Spleen (tissue), 7 donors: Measurements from ENCODE around the gene HMCN1.

Experiments used
- POLR2A ChIP-seq, 3 donors: fragments of 450-650 bp; IDR thresholded peaks; one replicate each; pipeline ENCODE4 v1.5.1; 2017; ENCODE audit warnings: antibody characterized with exemption in 3 of 3, mild to moderate bottlenecking in 1 of 3
- POLR2AphosphoS5 ChIP-seq, 3 donors: sonication (generic); formaldehyde crosslinking; IDR thresholded peaks; one replicate each; pipeline ENCODE4 v1.5.1; 2017; ENCODE audit warnings: antibody characterized with exemption in 3 of 3
- TF ChIP-seq, protein P1 (sequence below), 11 experiments: fragments of 200-600 bp in 7 of 11; fragments of 450-650 bp in 4 of 11; sonication (generic) in 4 of 11; IDR thresholded peaks in 8 of 11; conservative IDR thresholded peaks in 3 of 11; 1 replicate in 7 of 11; 2 replicates in 4 of 11; pipeline versions ENCODE4 v1.4.0 to v1.8.0; 2016 to 2021; ENCODE audit warnings: antibody characterized with exemption in 11 of 11, inconsistent platforms in 4 of 11, mild to moderate bottlenecking in 1 of 11
- donor health status: DM: no; HTN: no; CAD: no; lungs with moderate emphysema.
- donor health status: DM: no; HTN: no; CAD: no.
- donor health status: DM: no; HTN: no; CAD: no.

- TF ChIP-seq POLR2A (IDR thresholded peaks at IDR 0.05) (no peak), POLR2AphosphoS5 (IDR thresholded peaks at IDR 0.05) (no peak)
- TF ChIP-seq, protein P1, sequence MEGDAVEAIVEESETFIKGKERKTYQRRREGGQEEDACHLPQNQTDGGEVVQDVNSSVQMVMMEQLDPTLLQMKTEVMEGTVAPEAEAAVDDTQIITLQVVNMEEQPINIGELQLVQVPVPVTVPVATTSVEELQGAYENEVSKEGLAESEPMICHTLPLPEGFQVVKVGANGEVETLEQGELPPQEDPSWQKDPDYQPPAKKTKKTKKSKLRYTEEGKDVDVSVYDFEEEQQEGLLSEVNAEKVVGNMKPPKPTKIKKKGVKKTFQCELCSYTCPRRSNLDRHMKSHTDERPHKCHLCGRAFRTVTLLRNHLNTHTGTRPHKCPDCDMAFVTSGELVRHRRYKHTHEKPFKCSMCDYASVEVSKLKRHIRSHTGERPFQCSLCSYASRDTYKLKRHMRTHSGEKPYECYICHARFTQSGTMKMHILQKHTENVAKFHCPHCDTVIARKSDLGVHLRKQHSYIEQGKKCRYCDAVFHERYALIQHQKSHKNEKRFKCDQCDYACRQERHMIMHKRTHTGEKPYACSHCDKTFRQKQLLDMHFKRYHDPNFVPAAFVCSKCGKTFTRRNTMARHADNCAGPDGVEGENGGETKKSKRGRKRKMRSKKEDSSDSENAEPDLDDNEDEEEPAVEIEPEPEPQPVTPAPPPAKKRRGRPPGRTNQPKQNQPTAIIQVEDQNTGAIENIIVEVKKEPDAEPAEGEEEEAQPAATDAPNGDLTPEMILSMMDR (IDR thresholded peaks at IDR 0.05 in 8 of 11, conservative IDR thresholded peaks at IDR 0.05 in 3 of 11): no peak
These were observed 116.2 kb downstream of the HMCN1 start for GRCh38 chr1:185850366-185850765.
